ENCODE data around the gene NABP2. TPM values are rescaled to one million over a fixed set of nuclear protein-coding genes. Genes with fewer than 3 reads are reported as not detected.
"Not testable (repeated sequence)": the region's sequence is repeated elsewhere in the genome, so short reads cannot be mapped to it uniquely, and the experiment has no call there.

The NABP2 gene
- total and polyA plus RNA-seq, 12 donors: 13.5 to 27.7 (median 20.4) TPM

GRCh38 chr12:56262955-56263354 lies 38.8 kb downstream of the NABP2 start:
- DNase-seq, H3K4me3 ChIP-seq, H3K9me3 ChIP-seq, ATAC-seq, H3K27ac ChIP-seq, H3K27me3 ChIP-seq, H3K36me3 ChIP-seq: not testable (repeated sequence)
- 91 to 92% methylated on average over 7 of the region's 7 CpGs for WGBS, 2 donors
- intact Hi-C loops (cut with DNase I): loop anchor here in 1 of 10 donors (10.0 kb wide), 1 partner anchor 202 kb away; the partner anchor contains the start of gene SPRYD4
- H3K4me1 ChIP-seq: peaks cover 7 to 28% (median 21%) of the 10 kb centered on the region in 9 donors
- TF ChIP-seq CTCF (IDR thresholded peaks at IDR 0.05): peak in 2 of 9 donors; percentile 6 to 10

- intact Hi-C loops (cut with DNase I): loop anchor here in 3 of 10 donors (2.0 to 10.0 kb wide), 3 partner anchors 27 to 199 kb away; partner anchors contain the start of genes CS (in 2 of the 3) and SPRYD4 (in 1 of the 3)
- H3K4me3 ChIP-seq: peak overlapping the region; percentile 57 to 90 (median 78)
- not testable (repeated sequence) for ATAC-seq, H3K27me3 ChIP-seq, DNase-seq, H3K9me3 ChIP-seq
- peak overlapping the region; percentile 90 to 99 (median 96) for H3K27ac ChIP-seq
- H3K4me1 ChIP-seq: peaks cover 12 to 45% (median 22%) of the 10 kb centered on the region in 9 donors
- peaks cover 0 to 29% (median 15%) of the 10 kb centered on the region in 9 donors for H3K36me3 ChIP-seq
- 57 to 60% methylated on average over 16 of the region's 16 CpGs for WGBS, 2 donors
These were observed 42.0 kb downstream of the NABP2 start for GRCh38 chr12:56266068-56266692.

- Histone ChIP-seq H3K4me1 (peaks cover 12 to 52% (median 23%) of the 10 kb centered on the region in 9 donors), H3K9me3 (no peaks in the 10 kb centered on the region), H3K4me3 (peak within 1 kb of the TSS; percentile 57 to 90 (median 78)), H3K36me3 (peaks cover 0 to 35% (median 15%) of the 10 kb centered on the region in 9 donors), H3K27me3 (no peaks in the 10 kb centered on the region), H3K27ac (peak within 1 kb of the TSS; percentile 90 to 99 (median 96))
- intact Hi-C loops (cut with DNase I): loop anchor here in 3 of 10 donors (2.0 to 10.0 kb wide), 3 partner anchors 26 to 198 kb away; partner anchors contain the start of genes CS (in 2 of the 3) and SPRYD4 (in 1 of the 3)
- ATAC-seq (peak; percentile 90 to 97 (median 93)), DNase-seq (peak; percentile 88 to 92)
- TF ChIP-seq CTCF (IDR thresholded peaks at IDR 0.05): peak; percentile 48 to 83 (median 68)
- 0 to 1% methylated on average over 68 of the region's 68 CpGs for WGBS, 2 donors
These were observed 42.7 kb downstream of the NABP2 start, which contains the start of gene COQ10A for GRCh38 chr12:56266693-56267442. COQ10A (plus strand) TSS chr12:56266942; CDS start chr12:56267119, 177 bp downstream.

GRCh38 chr12:56267443-56268071 lies 43.4 kb downstream of the NABP2 start:
- DNase-seq (peak; percentile 62 to 63), ATAC-seq (peak; percentile 15 to 57 (median 40))
- Histone ChIP-seq H3K4me1 (peaks cover 12 to 59% (median 27%) of the 10 kb centered on the region in 9 donors), H3K36me3 (peaks cover 0 to 42% (median 15%) of the 10 kb centered on the region in 9 donors), H3K9me3 (no peaks in the 10 kb centered on the region), H3K4me3 (peak overlapping the region; percentile 57 to 90 (median 78)), H3K27me3 (no peaks in the 10 kb centered on the region), H3K27ac (peak overlapping the region; percentile 90 to 99 (median 96))
- intact Hi-C loops (cut with DNase I): loop anchor here in 3 of 10 donors (2.0 to 10.0 kb wide), 3 partner anchors 25 to 197 kb away; partner anchors contain the start of genes CS (in 2 of the 3) and SPRYD4 (in 1 of the 3)
- 19% methylated on average over 21 of the region's 21 CpGs for WGBS, 2 donors
- no peak for TF ChIP-seq CTCF (IDR thresholded peaks at IDR 0.05)

Data from heart right ventricle (tissue), 16 donors.